ENCODE results near the gene ZNF611.
"Not testable (repeated sequence)": the region's sequence is repeated elsewhere in the genome, so short reads cannot be mapped to it uniquely, and the experiment has no call there.

- TF ChIP-seq CTCF, POLR2A (IDR thresholded peaks at IDR 0.05): not testable (repeated sequence)
These were observed 18.9 kb downstream of the ZNF611 start for GRCh38 chr19:52715902-52716301.
